ENCODE results near the gene CHPF. TPM values are rescaled to one million over a fixed set of nuclear protein-coding genes. Genes with fewer than 3 reads are reported as not detected.

CHPF gene
- total and polyA plus RNA-seq, 2 donors (not counting 3 experiments of a cell fraction or from before 2014, with no cell fraction given): 0.24 to 0.32 TPM

DNA sequence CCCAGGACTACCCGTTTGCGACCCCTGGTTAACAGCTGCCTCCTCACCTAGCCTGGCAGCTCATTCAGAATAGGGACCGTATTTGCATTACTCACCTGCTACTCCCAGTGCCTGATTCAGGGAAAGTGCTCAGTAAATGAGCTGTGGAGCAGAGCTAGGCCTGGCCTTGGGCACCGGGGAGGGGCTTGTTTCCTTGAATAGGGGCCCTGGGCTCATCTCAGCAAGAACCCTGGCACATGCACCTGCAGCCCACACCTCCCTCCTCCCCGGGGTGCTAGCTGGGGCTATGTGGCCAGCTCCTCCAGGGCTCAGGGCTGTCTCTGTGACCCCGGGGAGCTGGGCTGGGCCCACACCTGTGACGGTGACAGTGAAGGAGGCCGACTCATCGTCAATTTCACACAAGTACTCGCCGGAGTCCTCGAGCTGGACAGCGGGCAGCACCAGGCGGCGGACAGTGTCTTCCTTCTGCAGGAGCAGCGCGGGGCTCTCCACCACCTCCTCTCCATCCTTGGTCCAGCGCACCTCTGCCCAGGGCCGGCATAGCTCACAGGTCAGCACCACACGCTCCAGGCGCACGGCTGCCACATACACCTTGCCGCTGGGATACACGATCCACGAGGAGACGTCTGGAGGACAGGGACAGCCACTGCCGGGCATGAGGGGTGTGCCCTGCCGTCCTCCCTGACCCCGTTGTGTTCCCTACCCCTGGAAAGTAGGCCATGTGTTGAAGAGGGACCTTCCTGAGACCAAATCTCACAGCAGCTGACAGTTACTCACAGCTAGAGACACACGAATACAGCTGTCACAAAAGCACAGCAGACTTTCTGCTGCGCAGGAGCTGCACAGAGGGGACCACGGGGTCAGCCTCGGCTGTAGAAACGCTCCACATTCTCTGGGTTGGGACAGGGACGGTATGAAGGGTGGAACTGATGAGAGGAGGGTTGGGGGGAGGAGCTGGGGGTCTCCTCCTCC is 18.7 kb upstream of the CHPF start:
- no TSS peak for BruUV-seq (replicated peaks)
- ChIA-PET CTCF (interaction anchor here (0.7 to 2.1 kb wide), 9 partner anchors 10 to 80 kb away, joined by 3 to 5 read pairs (median 4); no protein-coding TSS in a partner anchor), POLR2A (no interaction called here)
- H3K4me2 ChIP-seq (ENCODE audit: insufficient read depth, low read length): no peak overlapping the region
- H3K79me2 ChIP-seq (ENCODE audit: control insufficient read depth, insufficient read depth, low read length): no peaks in the 10 kb centered on the region
- no peaks in the 10 kb centered on the region for H3K36me3 ChIP-seq (ENCODE audit: control insufficient read depth in 2 of 2, extremely low read depth in 1 of 2, insufficient read depth in 2 of 2, low read length in 2 of 2)
- H3K9me3 ChIP-seq (replicated peaks; ENCODE audit: control insufficient read depth, insufficient read depth, low read length): no peaks in the 10 kb centered on the region
- no peak overlapping the region for H2AFZ ChIP-seq (ENCODE audit: low read depth, low read length)
- H3K9ac ChIP-seq (replicated peaks; ENCODE audit: extremely low read depth, insufficient read depth, low read length): no peak overlapping the region
- no peaks in the 10 kb centered on the region for H3K9me1 ChIP-seq (replicated peaks; ENCODE audit: control insufficient read depth, extremely low read depth, insufficient read depth, low read length)
- H3K27ac ChIP-seq (ENCODE audit: insufficient read depth, low read depth, low read length): no peak overlapping the region
- H3K27me3 ChIP-seq (ENCODE audit: control insufficient read depth in 2 of 2, insufficient read depth in 2 of 2, low read length in 2 of 2): peaks cover 0 to 3% of the 10 kb centered on the region in 2 experiments
- no peaks in the 10 kb centered on the region for H3K4me1 ChIP-seq (ENCODE audit: control insufficient read depth, extremely low read depth, insufficient read depth, low read length)
- FAIRE-seq: no peak
- H3K4me3 ChIP-seq (replicated peaks in 1 of 3; ENCODE audit: insufficient read depth in 1 of 3, low read depth in 1 of 3, low read length in 3 of 3): no peak overlapping the region
- DNase-seq (ENCODE audit: low read depth, low spot score): no peak
- dilution Hi-C loops (cut with MboI; ENCODE audit: extremely low pct_ligation_motif_present, low sequenced_read_pairs) (no loop called here), intact Hi-C loops (cut with micrococcal nuclease) (no loop called here)
- TF ChIP-seq, protein P1, sequence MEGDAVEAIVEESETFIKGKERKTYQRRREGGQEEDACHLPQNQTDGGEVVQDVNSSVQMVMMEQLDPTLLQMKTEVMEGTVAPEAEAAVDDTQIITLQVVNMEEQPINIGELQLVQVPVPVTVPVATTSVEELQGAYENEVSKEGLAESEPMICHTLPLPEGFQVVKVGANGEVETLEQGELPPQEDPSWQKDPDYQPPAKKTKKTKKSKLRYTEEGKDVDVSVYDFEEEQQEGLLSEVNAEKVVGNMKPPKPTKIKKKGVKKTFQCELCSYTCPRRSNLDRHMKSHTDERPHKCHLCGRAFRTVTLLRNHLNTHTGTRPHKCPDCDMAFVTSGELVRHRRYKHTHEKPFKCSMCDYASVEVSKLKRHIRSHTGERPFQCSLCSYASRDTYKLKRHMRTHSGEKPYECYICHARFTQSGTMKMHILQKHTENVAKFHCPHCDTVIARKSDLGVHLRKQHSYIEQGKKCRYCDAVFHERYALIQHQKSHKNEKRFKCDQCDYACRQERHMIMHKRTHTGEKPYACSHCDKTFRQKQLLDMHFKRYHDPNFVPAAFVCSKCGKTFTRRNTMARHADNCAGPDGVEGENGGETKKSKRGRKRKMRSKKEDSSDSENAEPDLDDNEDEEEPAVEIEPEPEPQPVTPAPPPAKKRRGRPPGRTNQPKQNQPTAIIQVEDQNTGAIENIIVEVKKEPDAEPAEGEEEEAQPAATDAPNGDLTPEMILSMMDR (IDR thresholded peaks at IDR 0.05; ENCODE audit: extremely low read depth in 1 of 2, insufficient read depth in 1 of 2, low read depth in 1 of 2, low read length in 2 of 2): no peak
- TF ChIP-seq MYC (IDR thresholded peaks at IDR 0.05; ENCODE audit: low read depth, low read length) (no peak), EZH2 (IDR thresholded peaks at IDR 0.05; ENCODE audit: borderline replicate concordance, low read depth, low read length, severe bottlenecking) (no peak), GATA2 (IDR thresholded peaks at IDR 0.05; ENCODE audit: insufficient read depth, insufficient read length, low read depth, low read length) (no peak), POLR2AphosphoS5 (IDR thresholded peaks at IDR 0.05; ENCODE audit: insufficient read depth, low read depth, low read length) (no peak), POLR2A (IDR thresholded peaks at IDR 0.05; ENCODE audit: low read depth, low read length) (no peak), JUN (IDR thresholded peaks at IDR 0.05; ENCODE audit: borderline replicate concordance, insufficient read depth, insufficient read length, low read depth) (no peak), FOS (IDR thresholded peaks at IDR 0.05; ENCODE audit: borderline replicate concordance, insufficient read depth, low read length) (no peak), MAX (IDR thresholded peaks at IDR 0.05; ENCODE audit: insufficient read depth, insufficient read length) (no peak)
- H4K20me1 ChIP-seq (replicated peaks; ENCODE audit: control insufficient read depth, extremely low read depth, insufficient read depth, low read length): no peaks in the 10 kb centered on the region
